OCI-LY1 (cell line): ENCODE results near the gene HMGN4.

ENCODE experiments used
- H2AFZ ChIP-seq: fragments of 200-600 bp; sonication (generic), shearing (Covaris generic); 2 replicates; pipeline ENCODE4 v1.6.0; 2014; ENCODE audit warnings: antibody characterized with exemption, mild to moderate bottlenecking, low read length
- H3F3A ChIP-seq: fragments of 200-600 bp; sonication (generic), shearing (Covaris generic); 2 replicates; pipeline ENCODE4 v1.6.0; 2014; ENCODE audit warnings: mild to moderate bottlenecking, antibody characterized with exemption, low read length, moderate library complexity; ENCODE audit not compliant: insufficient read depth
- H3K27ac ChIP-seq: fragments of 200-600 bp; sonication (generic); 2 replicates; pipeline ENCODE4 v1.5.1; 2014; ENCODE audit warnings: low read length, mixed run types, mild to moderate bottlenecking, low read depth; ENCODE audit not compliant: poor library complexity, severe bottlenecking
- H3K27me3 ChIP-seq: fragments of 200-600 bp; sonication (generic); 2 replicates; pipeline ENCODE4 v1.6.0; 2014; ENCODE audit warnings: antibody characterized with exemption, mild to moderate bottlenecking, low read length, moderate library complexity; ENCODE audit not compliant: insufficient read depth
- H3K36me3 ChIP-seq: fragments of 200-600 bp; sonication (generic); 2 replicates; pipeline ENCODE4 v1.6.1; 2014; ENCODE audit warnings: mild to moderate bottlenecking, antibody characterized with exemption, low read length, moderate library complexity, mixed read lengths; ENCODE audit not compliant: insufficient read depth
- H3K4me1 ChIP-seq: fragments of 200-600 bp; sonication (generic); 2 replicates; pipeline ENCODE4 v1.5.1; 2014; ENCODE audit warnings: mild to moderate bottlenecking, low read length, moderate library complexity; ENCODE audit not compliant: insufficient read depth, severe bottlenecking
- H3K4me2 ChIP-seq: fragments of 200-600 bp; sonication (generic), shearing (Covaris generic); 2 replicates; pipeline ENCODE4 v1.6.1; 2014; ENCODE audit warnings: low read length
- H3K4me3 ChIP-seq: fragments of 200-600 bp; sonication (generic); 2 replicates; pipeline ENCODE4 v1.5.1; 2014; ENCODE audit warnings: low read length, low read depth, mild to moderate bottlenecking, mixed read lengths; ENCODE audit not compliant: poor library complexity, severe bottlenecking
- H3K79me2 ChIP-seq: fragments of 200-600 bp; shearing (Covaris generic); 2 replicates; pipeline ENCODE4 v1.6.1; 2016; ENCODE audit warnings: mixed run types, low read length, mixed read lengths; ENCODE audit not compliant: insufficient read depth
- H3K9ac ChIP-seq: fragments of 200-600 bp; sonication (generic), shearing (Covaris generic); 2 replicates; pipeline ENCODE4 v1.6.1; 2014; ENCODE audit warnings: mild to moderate bottlenecking, low read length, mixed read lengths
- H3K9me2 ChIP-seq: fragments of 200-600 bp; sonication (generic), shearing (Covaris generic); 2 replicates; pipeline ENCODE4 v1.6.1; 2014; ENCODE audit warnings: low read depth, mild to moderate bottlenecking, low read length, mixed read lengths
- H3K9me3 ChIP-seq: fragments of 200-600 bp; shearing (Covaris generic); 2 replicates; pipeline ENCODE4 v1.6.1; 2014; ENCODE audit warnings: low read length, mixed read lengths
- H4K20me1 ChIP-seq: fragments of 200-600 bp; sonication (generic), shearing (Covaris generic); 2 replicates; pipeline ENCODE4 v1.6.0; 2016; ENCODE audit warnings: mild to moderate bottlenecking, low read length; ENCODE audit not compliant: insufficient read depth
- EZH2 ChIP-seq: fragments of 200-600 bp; sonication (generic), shearing (Covaris generic); IDR thresholded peaks from 2 replicates; pipeline ENCODE4 v1.8.0; 2017; ENCODE audit warnings: borderline replicate concordance, mixed run types, mild to moderate bottlenecking, antibody characterized with exemption, low read length, moderate library complexity, mixed read lengths
- TF ChIP-seq, protein P1 (sequence below): fragments of 200-600 bp; sonication (generic), shearing (Covaris generic); IDR thresholded peaks from 2 replicates; pipeline ENCODE4 v1.5.1; 2017; ENCODE audit warnings: mild to moderate bottlenecking, antibody characterized with exemption, low read length, moderate library complexity, mixed read lengths

Gene HMGN4

DNA sequence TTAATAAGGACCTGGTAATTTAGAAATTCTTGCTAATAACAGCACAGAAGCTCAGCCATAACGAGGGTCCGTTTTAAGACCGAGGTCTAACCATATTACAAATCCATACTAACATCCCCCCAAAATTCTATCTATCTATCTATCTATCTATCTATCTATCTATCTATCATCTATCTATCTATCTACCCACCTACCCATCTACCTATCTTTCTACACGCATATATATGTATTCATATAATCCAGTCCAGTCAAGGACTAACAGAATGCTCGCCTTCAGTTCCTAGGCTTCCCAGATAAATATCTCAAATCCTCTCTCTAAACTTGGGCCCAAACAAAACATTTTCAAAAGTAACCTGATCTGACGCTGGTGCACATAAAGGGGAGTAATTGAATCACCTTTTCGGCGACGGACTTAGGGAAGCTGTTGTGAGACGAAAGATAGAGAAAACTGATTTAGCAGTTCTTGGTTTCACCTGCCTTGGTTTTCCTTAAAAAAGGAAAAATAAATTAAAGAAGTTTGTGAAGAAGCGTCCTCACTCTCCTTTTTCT lies 14.5 kb downstream of the HMGN4 start:
- Histone ChIP-seq H4K20me1 (no peaks in the 10 kb centered on the region), H3K27me3 (no peaks in the 10 kb centered on the region), H3K79me2 (no peaks in the 10 kb centered on the region), H3K4me1 (peaks cover 57% of the 10 kb centered on the region), H3K27ac (peak overlapping the region; percentile 6), H3K4me3 (peak overlapping the region; percentile 72), H3F3A (0 out of 2 replicates have a peak, but pooled peaks cover 6% of the 10 kb centered on the region), H3K4me2 (peak overlapping the region; percentile 92), H3K36me3 (no peaks in the 10 kb centered on the region), H3K9me3 (no peaks in the 10 kb centered on the region), H3K9ac (peak overlapping the region; percentile 74), H3K9me2 (no peaks in the 10 kb centered on the region), H2AFZ (peak overlapping the region; percentile 97)
- TF ChIP-seq, protein P1, sequence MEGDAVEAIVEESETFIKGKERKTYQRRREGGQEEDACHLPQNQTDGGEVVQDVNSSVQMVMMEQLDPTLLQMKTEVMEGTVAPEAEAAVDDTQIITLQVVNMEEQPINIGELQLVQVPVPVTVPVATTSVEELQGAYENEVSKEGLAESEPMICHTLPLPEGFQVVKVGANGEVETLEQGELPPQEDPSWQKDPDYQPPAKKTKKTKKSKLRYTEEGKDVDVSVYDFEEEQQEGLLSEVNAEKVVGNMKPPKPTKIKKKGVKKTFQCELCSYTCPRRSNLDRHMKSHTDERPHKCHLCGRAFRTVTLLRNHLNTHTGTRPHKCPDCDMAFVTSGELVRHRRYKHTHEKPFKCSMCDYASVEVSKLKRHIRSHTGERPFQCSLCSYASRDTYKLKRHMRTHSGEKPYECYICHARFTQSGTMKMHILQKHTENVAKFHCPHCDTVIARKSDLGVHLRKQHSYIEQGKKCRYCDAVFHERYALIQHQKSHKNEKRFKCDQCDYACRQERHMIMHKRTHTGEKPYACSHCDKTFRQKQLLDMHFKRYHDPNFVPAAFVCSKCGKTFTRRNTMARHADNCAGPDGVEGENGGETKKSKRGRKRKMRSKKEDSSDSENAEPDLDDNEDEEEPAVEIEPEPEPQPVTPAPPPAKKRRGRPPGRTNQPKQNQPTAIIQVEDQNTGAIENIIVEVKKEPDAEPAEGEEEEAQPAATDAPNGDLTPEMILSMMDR: no peak
- no peak for TF ChIP-seq EZH2

DNA sequence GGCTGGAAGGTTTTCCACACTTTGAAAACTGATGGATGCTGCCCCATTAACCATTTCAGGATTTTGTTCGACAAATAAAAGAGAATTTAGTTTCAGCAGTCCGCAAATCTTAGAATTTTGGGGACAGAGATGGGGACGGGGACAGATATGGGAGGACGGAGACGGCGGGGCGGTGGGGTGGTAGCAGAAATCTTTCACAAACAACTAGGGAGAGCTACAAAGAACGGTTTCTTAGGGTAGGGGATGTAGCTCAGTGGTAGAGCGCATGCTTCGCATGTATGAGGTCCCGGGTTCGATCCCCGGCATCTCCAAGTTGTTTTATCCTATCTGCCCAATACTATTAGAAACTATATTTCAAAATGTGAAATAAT lies 15.1 kb downstream of the HMGN4 start:
- Histone ChIP-seq H2AFZ (peak overlapping the region; percentile 97), H3F3A (0 out of 2 replicates have a peak, but pooled peaks cover 6% of the 10 kb centered on the region), H3K4me2 (peak overlapping the region; percentile 92), H3K4me1 (peaks cover 57% of the 10 kb centered on the region), H3K27me3 (no peaks in the 10 kb centered on the region), H3K9ac (peak overlapping the region; percentile 74), H3K27ac (peak overlapping the region; percentile 76), H3K9me2 (no peaks in the 10 kb centered on the region), H3K4me3 (peak overlapping the region; percentile 72), H4K20me1 (no peaks in the 10 kb centered on the region), H3K79me2 (no peaks in the 10 kb centered on the region), H3K9me3 (no peaks in the 10 kb centered on the region), H3K36me3 (no peaks in the 10 kb centered on the region)
- TF ChIP-seq EZH2: no peak
- TF ChIP-seq, protein P1: no peak

DNA sequence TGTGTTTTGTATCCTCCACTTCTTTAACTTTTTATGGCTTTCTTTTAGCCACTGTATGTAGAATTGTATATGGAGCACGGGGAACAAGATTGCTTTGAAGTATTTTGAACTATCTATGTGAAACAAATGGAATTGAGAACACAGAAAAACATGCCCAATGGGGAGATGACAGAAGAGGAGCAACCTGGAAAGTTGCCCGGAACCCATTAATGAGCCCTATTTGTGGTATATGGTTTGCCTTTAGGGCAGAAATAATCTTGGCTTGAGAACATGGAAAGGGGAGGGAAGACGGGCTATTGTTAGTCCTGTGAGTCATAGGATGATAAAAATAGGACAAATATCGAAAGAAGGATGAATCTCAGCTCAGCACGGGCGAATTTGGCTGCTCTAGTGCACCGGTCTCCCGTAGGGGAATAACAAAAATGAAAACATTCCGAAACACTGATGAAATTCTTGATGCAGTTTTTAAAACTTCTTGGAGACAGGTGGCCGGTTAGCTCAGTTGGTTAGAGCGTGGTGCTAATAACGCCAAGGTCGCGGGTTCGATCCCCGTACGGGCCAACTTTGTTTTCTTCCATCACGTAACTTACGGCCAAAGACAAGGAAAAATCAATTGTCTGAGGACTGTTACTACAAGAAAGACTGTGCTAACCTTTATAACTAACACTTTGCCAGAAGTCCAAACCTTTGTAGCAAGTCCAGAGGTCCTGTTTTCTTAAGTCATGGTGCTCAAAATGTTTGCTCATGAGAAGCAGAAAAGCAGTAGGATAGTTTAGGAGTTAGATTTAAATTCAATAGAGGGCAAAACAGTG lies 15.7 kb downstream of the HMGN4 start:
- no peaks in the 10 kb centered on the region for H3K79me2 ChIP-seq
- TF ChIP-seq, protein P1: no peak
- no peak for TF ChIP-seq EZH2
- H3F3A ChIP-seq: 0 out of 2 replicates have a peak, but pooled peaks cover 6% of the 10 kb centered on the region
- H3K4me3 ChIP-seq: peak overlapping the region; percentile 72
- H3K4me2 ChIP-seq: peak overlapping the region; percentile 92
- no peaks in the 10 kb centered on the region for H3K36me3 ChIP-seq
- H3K9me2 ChIP-seq: no peaks in the 10 kb centered on the region
- no peak overlapping the region for H2AFZ ChIP-seq
- peak overlapping the region; percentile 74 for H3K9ac ChIP-seq
- peaks cover 57% of the 10 kb centered on the region for H3K4me1 ChIP-seq
- H3K9me3 ChIP-seq: no peaks in the 10 kb centered on the region
- H3K27ac ChIP-seq: peak overlapping the region; percentile 76
- no peaks in the 10 kb centered on the region for H4K20me1 ChIP-seq
- H3K27me3 ChIP-seq: no peaks in the 10 kb centered on the region
